SK-N-SH treated with all-trans-retinoic acid at 6 μM for 48 hours (cell line): ENCODE data around the gene GPATCH3.

Experiments used
- ESRRG ChIP-seq: fragments of 250-450 bp; sonication (Bioruptor Pico); IDR thresholded peaks from 2 replicates; pipeline ENCODE4 v1.6.1; 2021; ENCODE audit warnings: mild to moderate bottlenecking
- ISL1 ChIP-seq: fragments of 250-450 bp; sonication (Bioruptor Pico); IDR thresholded peaks from 2 replicates; pipeline ENCODE4 v2.1.2; 2022; ENCODE audit warnings: mild to moderate bottlenecking, moderate library complexity
- TCF4 ChIP-seq: fragments of 250-450 bp; sonication (Bioruptor Pico); IDR thresholded peaks from 2 replicates; pipeline ENCODE4 v1.8.0; 2021; ENCODE audit warnings: mild to moderate bottlenecking, moderate library complexity, borderline replicate concordance
- TF ChIP-seq, protein P1 (sequence below): fragments of 250-450 bp; sonication (Bioruptor Pico); IDR thresholded peaks from 2 replicates; pipeline ENCODE4 v1.8.0; 2020; ENCODE audit warnings: mild to moderate bottlenecking, moderate library complexity, borderline replicate concordance

DNA sequence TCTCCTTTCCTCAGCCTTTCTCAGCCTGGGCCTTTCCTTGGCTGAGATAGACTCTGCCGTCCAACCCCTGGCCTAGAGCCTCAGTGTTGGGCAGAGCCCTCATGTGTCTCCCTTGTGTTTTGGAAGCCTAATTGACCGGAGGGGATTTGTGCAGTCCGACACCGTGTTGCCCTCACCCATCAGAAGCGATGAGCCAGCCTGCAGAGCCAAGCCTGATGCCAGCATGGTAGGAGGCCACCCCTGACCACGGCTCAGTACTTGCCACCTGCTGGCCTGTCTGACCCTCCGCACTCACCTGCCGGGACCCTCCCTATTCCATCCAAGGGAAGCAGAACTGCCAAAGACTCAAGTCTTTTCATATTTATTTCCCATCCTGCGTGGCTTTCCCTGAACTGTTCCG, 46.7 kb downstream of the GPATCH3 start:
- TF ChIP-seq, protein P1, sequence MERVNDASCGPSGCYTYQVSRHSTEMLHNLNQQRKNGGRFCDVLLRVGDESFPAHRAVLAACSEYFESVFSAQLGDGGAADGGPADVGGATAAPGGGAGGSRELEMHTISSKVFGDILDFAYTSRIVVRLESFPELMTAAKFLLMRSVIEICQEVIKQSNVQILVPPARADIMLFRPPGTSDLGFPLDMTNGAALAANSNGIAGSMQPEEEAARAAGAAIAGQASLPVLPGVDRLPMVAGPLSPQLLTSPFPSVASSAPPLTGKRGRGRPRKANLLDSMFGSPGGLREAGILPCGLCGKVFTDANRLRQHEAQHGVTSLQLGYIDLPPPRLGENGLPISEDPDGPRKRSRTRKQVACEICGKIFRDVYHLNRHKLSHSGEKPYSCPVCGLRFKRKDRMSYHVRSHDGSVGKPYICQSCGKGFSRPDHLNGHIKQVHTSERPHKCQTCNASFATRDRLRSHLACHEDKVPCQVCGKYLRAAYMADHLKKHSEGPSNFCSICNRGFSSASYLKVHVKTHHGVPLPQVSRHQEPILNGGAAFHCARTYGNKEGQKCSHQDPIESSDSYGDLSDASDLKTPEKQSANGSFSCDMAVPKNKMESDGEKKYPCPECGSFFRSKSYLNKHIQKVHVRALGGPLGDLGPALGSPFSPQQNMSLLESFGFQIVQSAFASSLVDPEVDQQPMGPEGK (CRISPR knock-in tag), result no peak
- TF ChIP-seq ESRRG (CRISPR knock-in tag) (no peak), TCF4 (CRISPR knock-in tag) (no peak), ISL1 (CRISPR knock-in tag) (no peak)
